ENCODE data around the gene GFRA1. TPM values are rescaled to one million over a fixed set of nuclear protein-coding genes. Genes with fewer than 3 reads are reported as not detected.

Gene GFRA1
- total RNA-seq, 4 donors from 2014 or later, result 2.6 to 75.1 (median 48.0) TPM

GRCh38 chr10:116281775-116282174 lies 8.8 kb upstream of the GFRA1 start:
- H3K4me3 ChIP-seq, result no peak overlapping the region
- no peak overlapping the region for H3K27ac ChIP-seq
- H3K4me1 ChIP-seq, result no peaks in the 10 kb centered on the region
- H3K27me3 ChIP-seq, result peaks cover 0 to 9% of the 10 kb centered on the region in 2 donors
- no peaks in the 10 kb centered on the region for H3K36me3 ChIP-seq
- intact Hi-C loops (cut with DNase I; ENCODE audit: low total_unique reads), result no loop called here
- no peaks in the 10 kb centered on the region for H3K9me3 ChIP-seq
- DNase-seq, result no peak
- no peak for TF ChIP-seq POLR2A (IDR thresholded peaks at IDR 0.05)
- TF ChIP-seq CTCF (IDR thresholded peaks at IDR 0.05), result no peak

- Histone ChIP-seq H3K36me3 (no peaks in the 10 kb centered on the region), H3K27ac (no peak overlapping the region)
- no peak for TF ChIP-seq POLR2A (IDR thresholded peaks at IDR 0.05)
- no peak for TF ChIP-seq CTCF (IDR thresholded peaks at IDR 0.05)
Observed at GRCh38 chr10:116278846-116279245, 5.8 kb upstream of the GFRA1 start.

GRCh38 chr10:116276981-116277380 lies 4.0 kb upstream of the GFRA1 start:
- Histone ChIP-seq H3K4me3 (no peak overlapping the region), H3K4me1 (no peaks in the 10 kb centered on the region), H3K9me3 (no peaks in the 10 kb centered on the region), H3K36me3 (no peaks in the 10 kb centered on the region), H3K27me3 (peaks cover 0 to 14% of the 10 kb centered on the region in 2 donors), H3K27ac (no peak overlapping the region)
- TF ChIP-seq CTCF (IDR thresholded peaks at IDR 0.05) (no peak), POLR2A (IDR thresholded peaks at IDR 0.05) (no peak)
- no peak for DNase-seq
- intact Hi-C loops (cut with DNase I; ENCODE audit: low total_unique reads), result no loop called here

More at GRCh38 chr10:116278846-116279245, 5.8 kb upstream of the GFRA1 start:
- Histone ChIP-seq H3K4me3 (no peak overlapping the region), H3K9me3 (no peaks in the 10 kb centered on the region), H3K27me3 (peaks cover 0 to 14% of the 10 kb centered on the region in 2 donors), H3K4me1 (no peaks in the 10 kb centered on the region)
- no peak for DNase-seq
- intact Hi-C loops (cut with DNase I; ENCODE audit: low total_unique reads), result no loop called here

GRCh38 chr10:116274064-116274904 lies 1.3 kb upstream of the GFRA1 start:
- H3K27ac ChIP-seq, result peak overlapping the region in 1 of 2 donors; percentile 31
- intact Hi-C loops (cut with DNase I; ENCODE audit: low total_unique reads), result no loop called here
- H3K9me3 ChIP-seq, result no peaks in the 10 kb centered on the region
- no peaks in the 10 kb centered on the region for H3K36me3 ChIP-seq
- TF ChIP-seq POLR2A (IDR thresholded peaks at IDR 0.05) (no peak), CTCF (IDR thresholded peaks at IDR 0.05) (no peak)
- H3K4me3 ChIP-seq, result peak overlapping the region; percentile 33 to 49
- no peaks in the 10 kb centered on the region for H3K4me1 ChIP-seq
- peak in 1 of 2 donors; percentile 23 for DNase-seq
- peaks cover 0 to 14% of the 10 kb centered on the region in 2 donors for H3K27me3 ChIP-seq
